ENCODE measurements around the gene MAPK10.

DNA sequence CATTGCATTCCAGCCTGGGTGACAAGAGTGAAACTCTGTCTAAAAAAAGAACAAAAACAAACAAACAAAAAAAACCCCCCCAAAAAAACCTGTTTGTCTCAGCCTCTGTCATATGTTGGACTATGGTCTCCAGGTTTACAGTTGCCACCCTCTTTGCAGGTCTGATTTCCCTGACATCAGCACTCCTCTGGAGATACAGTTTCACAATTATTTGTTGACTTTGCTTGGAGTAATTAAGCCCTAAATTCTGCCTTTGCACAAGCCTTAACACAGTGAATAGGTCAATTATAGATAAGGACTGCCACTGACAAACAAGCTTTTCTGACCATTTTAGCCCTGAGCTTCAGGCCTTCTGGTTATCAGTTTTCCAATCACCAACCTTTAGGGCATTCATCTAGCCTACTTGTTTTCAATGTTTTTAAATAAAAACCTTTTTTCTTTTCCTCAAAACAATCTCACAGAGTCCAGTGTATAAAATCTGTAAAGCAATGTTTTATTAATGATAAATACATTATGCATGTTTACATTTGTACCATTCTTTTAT lies 20.4 kb upstream of the MAPK10 start:
- TF ChIP-seq CTCF (conservative IDR thresholded peaks at IDR 0.05; ENCODE audit: low read depth, low read length) = no peak
- no peak for TF ChIP-seq EZH2 (IDR thresholded peaks at IDR 0.05; ENCODE audit: borderline replicate concordance, low read depth, low read length, poor library complexity, severe bottlenecking)
